Measurements from ENCODE around the gene POLR3E.

Gene POLR3E

DNA sequence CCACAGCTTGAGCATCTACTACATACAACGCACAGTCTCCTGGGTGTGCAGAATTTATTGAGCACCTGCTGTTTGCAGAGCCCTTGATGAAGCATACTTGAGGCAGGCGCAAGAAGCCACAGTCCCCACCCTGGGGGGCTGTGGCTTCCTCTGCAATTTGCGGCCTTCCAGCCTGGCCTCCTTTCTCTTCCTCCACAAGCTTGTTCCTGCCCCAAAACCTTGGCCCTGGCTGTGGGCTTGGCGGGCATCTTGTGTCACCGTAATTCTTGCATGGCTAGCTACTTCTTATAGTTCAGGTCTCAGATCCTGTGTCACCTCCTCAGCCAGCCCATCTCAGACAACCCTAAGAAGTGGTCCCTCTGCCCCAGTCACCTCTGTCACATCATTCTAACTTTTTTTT is 43.9 kb upstream of the POLR3E start:
- H3K9me3 ChIP-seq (ENCODE audit: insufficient read depth, low read length, severe bottlenecking) = no peaks in the 10 kb centered on the region
- no peak overlapping the region for H2AFZ ChIP-seq (ENCODE audit: low read depth, low read length)
- TF ChIP-seq, protein P1, sequence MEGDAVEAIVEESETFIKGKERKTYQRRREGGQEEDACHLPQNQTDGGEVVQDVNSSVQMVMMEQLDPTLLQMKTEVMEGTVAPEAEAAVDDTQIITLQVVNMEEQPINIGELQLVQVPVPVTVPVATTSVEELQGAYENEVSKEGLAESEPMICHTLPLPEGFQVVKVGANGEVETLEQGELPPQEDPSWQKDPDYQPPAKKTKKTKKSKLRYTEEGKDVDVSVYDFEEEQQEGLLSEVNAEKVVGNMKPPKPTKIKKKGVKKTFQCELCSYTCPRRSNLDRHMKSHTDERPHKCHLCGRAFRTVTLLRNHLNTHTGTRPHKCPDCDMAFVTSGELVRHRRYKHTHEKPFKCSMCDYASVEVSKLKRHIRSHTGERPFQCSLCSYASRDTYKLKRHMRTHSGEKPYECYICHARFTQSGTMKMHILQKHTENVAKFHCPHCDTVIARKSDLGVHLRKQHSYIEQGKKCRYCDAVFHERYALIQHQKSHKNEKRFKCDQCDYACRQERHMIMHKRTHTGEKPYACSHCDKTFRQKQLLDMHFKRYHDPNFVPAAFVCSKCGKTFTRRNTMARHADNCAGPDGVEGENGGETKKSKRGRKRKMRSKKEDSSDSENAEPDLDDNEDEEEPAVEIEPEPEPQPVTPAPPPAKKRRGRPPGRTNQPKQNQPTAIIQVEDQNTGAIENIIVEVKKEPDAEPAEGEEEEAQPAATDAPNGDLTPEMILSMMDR (IDR thresholded peaks at IDR 0.05; ENCODE audit: borderline replicate concordance, extremely low read depth, low read length, poor library complexity, severe bottlenecking) = no peak
- TF ChIP-seq EZH2 (IDR thresholded peaks at IDR 0.05; ENCODE audit: borderline replicate concordance, low read depth, low read length, severe bottlenecking) = no peak
- no peak overlapping the region for H3K4me2 ChIP-seq (ENCODE audit: insufficient read depth, low read length)
- no peaks in the 10 kb centered on the region for H3K27me3 ChIP-seq (ENCODE audit: insufficient read depth, low read length, poor library complexity)
- peaks cover 55% of the 10 kb centered on the region for H3K36me3 ChIP-seq (ENCODE audit: insufficient read depth, low read length)
- H3K4me3 ChIP-seq (ENCODE audit: low read depth in 1 of 2, low read length in 2 of 2) = no peak overlapping the region
- H4K20me1 ChIP-seq (ENCODE audit: insufficient read depth, low read length) = no peaks in the 10 kb centered on the region
- no peak overlapping the region for H3K9ac ChIP-seq (ENCODE audit: low read depth, low read length)
- H3K79me2 ChIP-seq (ENCODE audit: insufficient read depth, low read length) = no peaks in the 10 kb centered on the region
- ATAC-seq (ENCODE audit: insufficient read depth, low read depth) (no peak), DNase-seq (no peak)
- no peaks in the 10 kb centered on the region for H3K4me1 ChIP-seq (ENCODE audit: insufficient read depth, low read length)
- no peak overlapping the region for H3K27ac ChIP-seq (ENCODE audit: low read length)

DNA sequence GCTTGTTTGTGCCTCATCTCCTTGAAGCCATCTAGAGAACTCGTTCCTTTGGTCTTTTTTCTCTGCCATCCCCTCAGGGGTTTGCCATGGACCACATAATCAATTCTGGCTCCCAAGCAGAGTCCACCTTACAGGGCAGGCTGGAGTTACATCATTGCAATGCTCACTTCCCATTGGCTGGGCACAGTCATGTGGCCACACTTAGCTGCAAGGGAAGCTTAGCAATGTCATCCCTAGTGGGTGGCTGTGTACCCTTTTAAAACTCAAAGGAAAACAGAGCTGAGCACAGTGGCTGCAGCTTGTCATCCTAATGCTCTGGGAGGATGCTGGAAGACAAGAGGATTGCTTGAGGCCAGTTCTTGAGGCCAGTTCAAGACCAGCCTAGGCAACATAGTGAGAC is 41.9 kb upstream of the POLR3E start:
- H3K27ac ChIP-seq (ENCODE audit: low read length) = no peak overlapping the region
- TF ChIP-seq, protein P1 (IDR thresholded peaks at IDR 0.05; ENCODE audit: borderline replicate concordance, extremely low read depth, low read length, poor library complexity, severe bottlenecking) = no peak
- TF ChIP-seq EZH2 (IDR thresholded peaks at IDR 0.05; ENCODE audit: borderline replicate concordance, low read depth, low read length, severe bottlenecking) = no peak
- no peaks in the 10 kb centered on the region for H3K79me2 ChIP-seq (ENCODE audit: insufficient read depth, low read length)
- DNase-seq = no peak
- H2AFZ ChIP-seq (ENCODE audit: low read depth, low read length) = no peak overlapping the region
- no peak overlapping the region for H3K4me2 ChIP-seq (ENCODE audit: insufficient read depth, low read length)
- no peaks in the 10 kb centered on the region for H4K20me1 ChIP-seq (ENCODE audit: insufficient read depth, low read length)
- H3K9ac ChIP-seq (ENCODE audit: low read depth, low read length) = no peak overlapping the region
- peaks cover 67% of the 10 kb centered on the region for H3K36me3 ChIP-seq (ENCODE audit: insufficient read depth, low read length)
- no peaks in the 10 kb centered on the region for H3K4me1 ChIP-seq (ENCODE audit: insufficient read depth, low read length)
- H3K4me3 ChIP-seq (ENCODE audit: low read depth in 1 of 2, low read length in 2 of 2) = no peak overlapping the region
- no peaks in the 10 kb centered on the region for H3K27me3 ChIP-seq (ENCODE audit: insufficient read depth, low read length, poor library complexity)
- ATAC-seq (ENCODE audit: insufficient read depth, low read depth) = no peak
- H3K9me3 ChIP-seq (ENCODE audit: insufficient read depth, low read length, severe bottlenecking) = no peaks in the 10 kb centered on the region

DNA sequence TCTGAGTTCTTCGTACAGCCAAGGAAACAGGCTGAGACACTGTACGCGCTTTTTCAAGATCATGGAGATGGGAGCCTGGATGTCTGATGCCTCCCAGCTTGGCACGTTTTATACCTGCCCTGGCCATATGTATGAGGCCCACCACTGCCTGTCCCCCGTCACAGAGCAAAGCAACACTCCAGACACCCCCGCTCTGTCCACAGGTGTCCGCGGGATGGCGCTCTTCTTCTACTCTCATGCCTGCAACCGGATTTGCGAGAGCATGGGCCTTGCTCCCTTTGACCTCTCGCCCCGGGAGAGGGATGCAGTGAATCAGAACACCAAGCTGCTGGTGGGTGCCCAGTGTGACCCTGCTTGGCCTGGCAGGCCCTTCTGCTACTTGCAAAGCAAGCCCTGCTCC is 39.8 kb upstream of the POLR3E start:
- Histone ChIP-seq H3K27ac (ENCODE audit: low read length) (no peak overlapping the region), H3K27me3 (ENCODE audit: insufficient read depth, low read length, poor library complexity) (no peaks in the 10 kb centered on the region), H3K36me3 (ENCODE audit: insufficient read depth, low read length) (peaks cover 65% of the 10 kb centered on the region), H4K20me1 (ENCODE audit: insufficient read depth, low read length) (no peaks in the 10 kb centered on the region), H3K9me3 (ENCODE audit: insufficient read depth, low read length, severe bottlenecking) (no peaks in the 10 kb centered on the region), H2AFZ (ENCODE audit: low read depth, low read length) (no peak overlapping the region), H3K4me3 (ENCODE audit: low read depth in 1 of 2, low read length in 2 of 2) (no peak overlapping the region), H3K4me2 (ENCODE audit: insufficient read depth, low read length) (no peak overlapping the region), H3K4me1 (ENCODE audit: insufficient read depth, low read length) (no peaks in the 10 kb centered on the region), H3K9ac (ENCODE audit: low read depth, low read length) (no peak overlapping the region), H3K79me2 (ENCODE audit: insufficient read depth, low read length) (no peaks in the 10 kb centered on the region)
- TF ChIP-seq, protein P1 (IDR thresholded peaks at IDR 0.05; ENCODE audit: borderline replicate concordance, extremely low read depth, low read length, poor library complexity, severe bottlenecking) = no peak
- no peak for TF ChIP-seq EZH2 (IDR thresholded peaks at IDR 0.05; ENCODE audit: borderline replicate concordance, low read depth, low read length, severe bottlenecking)
- DNase-seq = no peak
- ATAC-seq (ENCODE audit: insufficient read depth, low read depth) = no peak

DNA sequence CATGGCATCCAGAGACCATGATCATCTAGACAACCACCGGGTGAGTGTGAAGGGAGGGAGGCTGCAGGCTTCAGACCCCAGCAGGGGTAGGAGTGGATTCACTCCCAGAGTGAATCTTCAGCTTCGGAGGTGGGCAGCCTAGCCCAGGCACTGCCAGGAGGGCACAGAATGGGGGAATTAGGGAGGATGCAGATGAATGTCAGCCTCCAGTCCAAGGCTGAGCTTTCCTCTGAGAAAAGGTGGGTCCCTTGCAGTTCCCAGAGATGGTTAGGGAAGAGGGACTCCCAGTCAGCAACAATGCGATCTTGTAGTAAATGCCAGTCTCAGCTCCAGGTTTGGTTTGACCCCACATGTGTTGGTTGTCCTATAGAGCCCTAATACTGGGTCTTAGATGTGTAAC is 36.7 kb upstream of the POLR3E start:
- no peaks in the 10 kb centered on the region for H4K20me1 ChIP-seq (ENCODE audit: insufficient read depth, low read length)
- no peak for DNase-seq

More for the DNA sequence above, 36.7 kb upstream of the POLR3E start:
- Histone ChIP-seq H2AFZ (ENCODE audit: low read depth, low read length) (no peak overlapping the region), H3K27ac (ENCODE audit: low read length) (no peak overlapping the region), H3K9me3 (ENCODE audit: insufficient read depth, low read length, severe bottlenecking) (no peaks in the 10 kb centered on the region), H3K4me3 (ENCODE audit: low read depth in 1 of 2, low read length in 2 of 2) (no peak overlapping the region), H3K36me3 (ENCODE audit: insufficient read depth, low read length) (peaks cover 57% of the 10 kb centered on the region), H3K27me3 (ENCODE audit: insufficient read depth, low read length, poor library complexity) (no peaks in the 10 kb centered on the region), H3K79me2 (ENCODE audit: insufficient read depth, low read length) (no peaks in the 10 kb centered on the region), H3K4me2 (ENCODE audit: insufficient read depth, low read length) (no peak overlapping the region), H3K9ac (ENCODE audit: low read depth, low read length) (no peak overlapping the region), H3K4me1 (ENCODE audit: insufficient read depth, low read length) (no peaks in the 10 kb centered on the region)
- no peak for ATAC-seq (ENCODE audit: insufficient read depth, low read depth)
- TF ChIP-seq, protein P1 (IDR thresholded peaks at IDR 0.05; ENCODE audit: borderline replicate concordance, extremely low read depth, low read length, poor library complexity, severe bottlenecking) = no peak

Measured in DND-41 (cell line).